Activated naive CD8-positive, alpha-beta T cell treated with anti-CD3 and anti-CD28 coated beads for 36 hours (primary cell): ENCODE data around the gene NRAP. TPM values are rescaled to one million over a fixed set of nuclear protein-coding genes. Genes with fewer than 3 reads are reported as not detected.

Experiments used
- DNase-seq: peaks from one replicate; pipeline ENCODE4 v3.0.0; 2021
- H3K27ac Mint-ChIP-seq: one replicate; pipeline ENCODE4 v1.8.0; 2022; ENCODE audit warnings: mild to moderate bottlenecking, moderate library complexity, mixed read lengths
- H3K27me3 Mint-ChIP-seq: one replicate; pipeline ENCODE4 v1.8.0; 2022; ENCODE audit warnings: mild to moderate bottlenecking, mixed read lengths
- H3K36me3 Mint-ChIP-seq: one replicate; pipeline ENCODE4 v1.8.0; 2021; ENCODE audit warnings: mild to moderate bottlenecking, mixed read lengths
- H3K4me1 Mint-ChIP-seq: one replicate; pipeline ENCODE4 v1.8.0; 2021; ENCODE audit warnings: mixed read lengths
- H3K4me3 Mint-ChIP-seq: one replicate; pipeline ENCODE4 v1.8.0; 2022; ENCODE audit warnings: mild to moderate bottlenecking, moderate library complexity, mixed read lengths
- H3K9me3 Mint-ChIP-seq: one replicate; pipeline ENCODE4 v1.8.0; 2022; ENCODE audit warnings: mixed read lengths
- total RNA-seq, 2 experiments: library from RNA; stranded (reverse); gene quantifications; one replicate each; pipeline ENCODE4 v1.2.3, GENCODE V29; 2021

The NRAP gene
- total RNA-seq, 2 experiments from 2014 or later: not detected

GRCh38 chr10:113583571-113583970 is 80.3 kb downstream of the NRAP start:
- H3K27me3 Mint-ChIP-seq: peaks cover 9% of the 10 kb centered on the region
- no peak overlapping the region for H3K4me3 Mint-ChIP-seq
- no peak overlapping the region for H3K27ac Mint-ChIP-seq
- DNase-seq: no peak
- H3K36me3 Mint-ChIP-seq: no peaks in the 10 kb centered on the region
- H3K4me1 Mint-ChIP-seq: no peaks in the 10 kb centered on the region
- H3K9me3 Mint-ChIP-seq: no peaks in the 10 kb centered on the region

- H3K4me3 Mint-ChIP-seq: no peak overlapping the region
- H3K27ac Mint-ChIP-seq: no peak overlapping the region
- H3K4me1 Mint-ChIP-seq: no peaks in the 10 kb centered on the region
- no peaks in the 10 kb centered on the region for H3K9me3 Mint-ChIP-seq
- peaks cover 9% of the 10 kb centered on the region for H3K27me3 Mint-ChIP-seq
- no peaks in the 10 kb centered on the region for H3K36me3 Mint-ChIP-seq
- DNase-seq: no peak
These were observed 82.7 kb downstream of the NRAP start for GRCh38 chr10:113581092-113581491.

DNA sequence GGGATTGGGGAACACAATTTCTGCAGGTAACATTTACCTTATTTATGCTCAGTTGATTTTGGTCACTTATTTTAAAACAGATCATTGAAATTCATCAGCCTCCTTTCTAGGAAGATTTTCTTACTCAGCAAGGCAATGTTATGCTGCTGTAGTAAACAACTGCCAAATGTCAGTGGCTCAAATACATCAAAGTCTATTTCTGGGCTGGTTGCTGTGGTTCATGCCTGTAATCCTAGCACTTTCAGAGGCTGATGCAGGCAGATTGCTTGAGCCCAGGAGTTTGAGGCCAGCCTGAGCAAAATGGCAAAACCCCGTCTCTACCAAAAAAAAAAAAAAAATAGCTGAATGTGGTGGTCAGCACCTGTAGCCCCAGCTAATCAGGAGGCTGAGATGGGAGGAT is 85.1 kb downstream of the NRAP start:
- Mint-ChIP-seq H3K9me3 (no peaks in the 10 kb centered on the region), H3K4me3 (no peak overlapping the region), H3K27ac (no peak overlapping the region), H3K4me1 (no peaks in the 10 kb centered on the region), H3K27me3 (peaks cover 11% of the 10 kb centered on the region), H3K36me3 (no peaks in the 10 kb centered on the region)
- no peak for DNase-seq

DNA sequence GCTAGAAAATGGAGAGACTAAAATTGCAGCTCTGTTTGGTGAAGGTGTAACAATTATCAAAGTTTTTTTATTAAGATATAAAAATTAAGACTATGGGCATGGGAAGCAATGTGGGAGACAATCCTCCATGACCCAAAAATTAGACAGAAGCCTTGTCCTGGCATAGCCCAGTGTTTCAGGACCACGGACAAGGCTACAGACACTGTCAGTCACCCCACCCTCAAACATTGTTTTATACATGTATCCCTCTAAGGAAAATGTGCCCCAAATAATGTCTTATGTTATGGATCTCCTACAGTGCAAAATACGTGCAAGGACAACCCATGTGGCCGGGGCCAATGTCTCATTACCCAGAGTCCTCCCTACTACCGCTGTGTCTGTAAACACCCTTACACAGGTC is 87.0 kb downstream of the NRAP start:
- no peaks in the 10 kb centered on the region for H3K9me3 Mint-ChIP-seq
- H3K36me3 Mint-ChIP-seq: no peaks in the 10 kb centered on the region
- H3K27me3 Mint-ChIP-seq: peaks cover 12% of the 10 kb centered on the region
- H3K4me3 Mint-ChIP-seq: no peak overlapping the region
- H3K27ac Mint-ChIP-seq: no peak overlapping the region
- H3K4me1 Mint-ChIP-seq: no peaks in the 10 kb centered on the region
- no peak for DNase-seq

- H3K27ac Mint-ChIP-seq: no peak overlapping the region
- H3K9me3 Mint-ChIP-seq: no peaks in the 10 kb centered on the region
- H3K4me1 Mint-ChIP-seq: no peaks in the 10 kb centered on the region
- DNase-seq: no peak
- H3K4me3 Mint-ChIP-seq: no peak overlapping the region
- H3K27me3 Mint-ChIP-seq: peaks cover 3% of the 10 kb centered on the region
- no peaks in the 10 kb centered on the region for H3K36me3 Mint-ChIP-seq
These were observed 90.5 kb downstream of the NRAP start for GRCh38 chr10:113573368-113573767.

GRCh38 chr10:113572520-113573290 is 91.1 kb downstream of the NRAP start:
- Mint-ChIP-seq H3K36me3 (no peaks in the 10 kb centered on the region), H3K27me3 (peaks cover 3% of the 10 kb centered on the region)
- no peak for DNase-seq

DNA sequence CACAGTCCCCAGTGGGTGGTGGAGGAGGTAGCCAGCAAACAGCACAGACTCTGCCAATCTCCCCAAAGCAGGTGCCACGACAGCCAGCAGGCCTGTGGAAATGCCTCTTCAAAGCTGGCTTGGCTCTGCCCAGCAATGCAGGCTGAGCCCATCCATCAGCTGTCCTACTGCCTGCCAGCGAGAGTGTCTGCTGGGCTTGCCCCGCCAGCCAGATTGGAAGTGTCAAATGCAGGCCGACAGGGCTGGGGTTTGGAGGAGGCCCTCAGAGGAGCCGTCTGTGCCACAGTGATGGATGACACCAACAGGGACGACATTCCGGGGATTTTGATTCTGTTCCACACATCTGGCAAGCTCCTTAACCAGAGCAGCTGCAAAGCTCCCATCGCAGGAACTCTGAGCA is 94.3 kb downstream of the NRAP start:
- Mint-ChIP-seq H3K27me3 (peaks cover 3% of the 10 kb centered on the region), H3K36me3 (no peaks in the 10 kb centered on the region)

More at GRCh38 chr10:113572520-113573290, 91.1 kb downstream of the NRAP start:
- Mint-ChIP-seq H3K9me3 (no peaks in the 10 kb centered on the region), H3K4me1 (no peaks in the 10 kb centered on the region), H3K4me3 (no peak overlapping the region), H3K27ac (no peak overlapping the region)

GRCh38 chr10:113566888-113567287 is 97.0 kb downstream of the NRAP start:
- H3K4me3 Mint-ChIP-seq: no peak overlapping the region
- H3K4me1 Mint-ChIP-seq: peaks cover 2% of the 10 kb centered on the region
- H3K27ac Mint-ChIP-seq: no peak overlapping the region
- no peaks in the 10 kb centered on the region for H3K9me3 Mint-ChIP-seq
- no peaks in the 10 kb centered on the region for H3K36me3 Mint-ChIP-seq
- no peak for DNase-seq
- no peaks in the 10 kb centered on the region for H3K27me3 Mint-ChIP-seq

More for the DNA sequence above, 94.3 kb downstream of the NRAP start:
- Mint-ChIP-seq H3K27ac (no peak overlapping the region), H3K9me3 (no peaks in the 10 kb centered on the region), H3K4me1 (no peaks in the 10 kb centered on the region), H3K4me3 (no peak overlapping the region)
- no peak for DNase-seq

- no peaks in the 10 kb centered on the region for H3K9me3 Mint-ChIP-seq
- no peak overlapping the region for H3K27ac Mint-ChIP-seq
- no peaks in the 10 kb centered on the region for H3K36me3 Mint-ChIP-seq
- no peak overlapping the region for H3K4me3 Mint-ChIP-seq
- H3K27me3 Mint-ChIP-seq: peaks cover 4% of the 10 kb centered on the region
- DNase-seq: no peak
- H3K4me1 Mint-ChIP-seq: peaks cover 2% of the 10 kb centered on the region
These were observed 98.5 kb downstream of the NRAP start for GRCh38 chr10:113565364-113565763.

GRCh38 chr10:113563306-113564088 is 100.3 kb downstream of the NRAP start:
- Mint-ChIP-seq H3K27me3 (peaks cover 17% of the 10 kb centered on the region), H3K9me3 (no peaks in the 10 kb centered on the region), H3K4me1 (peaks cover 2% of the 10 kb centered on the region), H3K27ac (no peak overlapping the region), H3K36me3 (no peaks in the 10 kb centered on the region), H3K4me3 (peak overlapping the region; percentile 63)
- DNase-seq: peak; percentile 69

- H3K36me3 Mint-ChIP-seq: no peaks in the 10 kb centered on the region
- no peak overlapping the region for H3K27ac Mint-ChIP-seq
- peaks cover 3% of the 10 kb centered on the region for H3K4me1 Mint-ChIP-seq
- H3K27me3 Mint-ChIP-seq: peaks cover 24% of the 10 kb centered on the region
- no peaks in the 10 kb centered on the region for H3K9me3 Mint-ChIP-seq
- DNase-seq: no peak
- no peak overlapping the region for H3K4me3 Mint-ChIP-seq
These were observed 101.1 kb downstream of the NRAP start for GRCh38 chr10:113562704-113563103.

GRCh38 chr10:113562069-113562468 is 101.8 kb downstream of the NRAP start:
- Mint-ChIP-seq H3K9me3 (no peaks in the 10 kb centered on the region), H3K27ac (no peak overlapping the region), H3K27me3 (peaks cover 31% of the 10 kb centered on the region), H3K36me3 (no peaks in the 10 kb centered on the region), H3K4me1 (peaks cover 6% of the 10 kb centered on the region), H3K4me3 (no peak overlapping the region)
- no peak for DNase-seq

GRCh38 chr10:113561214-113561613 is 102.6 kb downstream of the NRAP start:
- DNase-seq: no peak
- Mint-ChIP-seq H3K4me1 (peaks cover 6% of the 10 kb centered on the region), H3K27ac (no peak overlapping the region), H3K9me3 (no peaks in the 10 kb centered on the region), H3K27me3 (peaks cover 35% of the 10 kb centered on the region), H3K4me3 (no peak overlapping the region), H3K36me3 (no peaks in the 10 kb centered on the region)

- Mint-ChIP-seq H3K36me3 (no peaks in the 10 kb centered on the region), H3K27ac (no peak overlapping the region), H3K9me3 (no peaks in the 10 kb centered on the region), H3K4me3 (no peak overlapping the region), H3K27me3 (peaks cover 35% of the 10 kb centered on the region), H3K4me1 (peaks cover 6% of the 10 kb centered on the region)
- no peak for DNase-seq
These were observed 103.8 kb downstream of the NRAP start for GRCh38 chr10:113560071-113560470.

DNA sequence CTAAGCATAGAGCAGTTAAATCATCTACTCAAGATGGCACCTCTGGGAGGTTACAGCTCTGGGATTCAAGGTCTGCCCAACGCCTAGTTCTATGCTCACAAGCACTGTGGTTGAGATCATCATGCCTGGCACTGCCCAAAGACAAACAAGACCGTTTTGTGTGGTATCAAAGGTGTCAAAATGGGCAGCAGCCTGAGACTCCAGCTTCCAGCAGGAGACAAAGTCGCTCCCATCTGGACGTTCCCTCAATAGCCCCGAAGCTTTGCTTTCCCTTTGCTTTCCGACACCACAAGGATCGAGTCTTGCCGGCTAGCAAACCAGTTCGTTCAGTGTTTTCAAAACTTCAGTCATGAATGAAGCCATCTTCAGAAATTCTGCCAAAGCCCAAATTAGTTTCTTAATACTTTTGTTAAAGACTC is 105.9 kb downstream of the NRAP start:
- DNase-seq: no peak
- Mint-ChIP-seq H3K27ac (no peak overlapping the region), H3K36me3 (no peaks in the 10 kb centered on the region), H3K9me3 (no peaks in the 10 kb centered on the region), H3K4me1 (peaks cover 4% of the 10 kb centered on the region), H3K27me3 (peaks cover 41% of the 10 kb centered on the region), H3K4me3 (no peak overlapping the region)
